ENCODE measurements around the gene PAK6. TPM values are rescaled to one million over a fixed set of nuclear protein-coding genes. Genes with fewer than 3 reads are reported as not detected.

PAK6 gene
- total RNA-seq, 4 donors from 2014 or later: 2.3 to 5.0 (median 3.3) TPM; not detected in 1

- no peak overlapping the region for H3K27ac ChIP-seq
- no peaks in the 10 kb centered on the region for H3K9me3 ChIP-seq
- DNase-seq: no peak
- H3K27me3 ChIP-seq: peaks cover 19 to 32% of the 10 kb centered on the region in 2 donors
- H3K4me1 ChIP-seq: peaks cover 0 to 21% of the 10 kb centered on the region in 2 donors
- H3K4me3 ChIP-seq: no peak overlapping the region
- intact Hi-C loops (cut with DNase I; ENCODE audit: low total_unique reads): loop anchor here (10.0 kb wide), 1 partner anchor 61 kb away; the partner anchor contains the start of gene CCDC9B
- no peaks in the 10 kb centered on the region for H3K36me3 ChIP-seq
- TF ChIP-seq, protein P1, sequence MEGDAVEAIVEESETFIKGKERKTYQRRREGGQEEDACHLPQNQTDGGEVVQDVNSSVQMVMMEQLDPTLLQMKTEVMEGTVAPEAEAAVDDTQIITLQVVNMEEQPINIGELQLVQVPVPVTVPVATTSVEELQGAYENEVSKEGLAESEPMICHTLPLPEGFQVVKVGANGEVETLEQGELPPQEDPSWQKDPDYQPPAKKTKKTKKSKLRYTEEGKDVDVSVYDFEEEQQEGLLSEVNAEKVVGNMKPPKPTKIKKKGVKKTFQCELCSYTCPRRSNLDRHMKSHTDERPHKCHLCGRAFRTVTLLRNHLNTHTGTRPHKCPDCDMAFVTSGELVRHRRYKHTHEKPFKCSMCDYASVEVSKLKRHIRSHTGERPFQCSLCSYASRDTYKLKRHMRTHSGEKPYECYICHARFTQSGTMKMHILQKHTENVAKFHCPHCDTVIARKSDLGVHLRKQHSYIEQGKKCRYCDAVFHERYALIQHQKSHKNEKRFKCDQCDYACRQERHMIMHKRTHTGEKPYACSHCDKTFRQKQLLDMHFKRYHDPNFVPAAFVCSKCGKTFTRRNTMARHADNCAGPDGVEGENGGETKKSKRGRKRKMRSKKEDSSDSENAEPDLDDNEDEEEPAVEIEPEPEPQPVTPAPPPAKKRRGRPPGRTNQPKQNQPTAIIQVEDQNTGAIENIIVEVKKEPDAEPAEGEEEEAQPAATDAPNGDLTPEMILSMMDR (IDR thresholded peaks at IDR 0.05): no peak
- TF ChIP-seq POLR2A (IDR thresholded peaks at IDR 0.05): no peak
Observed at GRCh38 chr15:40283615-40284300, 44.9 kb downstream of the PAK6 start.

DNA sequence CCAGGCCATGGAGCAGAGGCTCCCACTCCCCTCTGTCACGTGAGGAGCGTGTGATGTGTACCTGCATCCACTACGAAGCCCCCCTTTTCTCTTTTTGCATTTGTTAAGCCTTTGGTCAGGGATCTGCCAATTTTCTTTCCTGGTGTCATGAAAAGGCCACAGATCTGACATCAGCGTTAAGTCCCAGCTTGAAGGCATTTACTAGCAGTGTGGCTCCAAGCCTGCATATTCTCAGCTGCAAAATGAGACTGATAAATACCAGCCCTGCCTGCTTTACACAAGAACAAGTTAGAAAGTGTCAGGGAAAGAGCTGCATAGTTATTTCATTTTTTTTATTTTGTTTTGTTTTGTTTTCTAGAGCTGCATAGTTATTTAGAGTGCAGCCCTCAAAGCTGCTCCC lies 46.3 kb downstream of the PAK6 start:
- peaks cover 12 to 26% of the 10 kb centered on the region in 2 donors for H3K27me3 ChIP-seq
- no peak overlapping the region for H3K27ac ChIP-seq
- no peak overlapping the region for H3K4me3 ChIP-seq
- no peaks in the 10 kb centered on the region for H3K9me3 ChIP-seq
- H3K4me1 ChIP-seq: peaks cover 0 to 21% of the 10 kb centered on the region in 2 donors
- H3K36me3 ChIP-seq: no peaks in the 10 kb centered on the region
- intact Hi-C loops (cut with DNase I; ENCODE audit: low total_unique reads): loop anchor here (10.0 kb wide), 1 partner anchor 60 kb away; the partner anchor contains the start of gene CCDC9B
- DNase-seq: no peak
- TF ChIP-seq, protein P1 (IDR thresholded peaks at IDR 0.05): no peak
- no peak for TF ChIP-seq POLR2A (IDR thresholded peaks at IDR 0.05)

- DNase-seq: no peak
- intact Hi-C loops (cut with DNase I; ENCODE audit: low total_unique reads): loop anchor here (10.0 kb wide), 1 partner anchor 59 kb away; the partner anchor contains the start of gene CCDC9B
- peaks cover 12 to 23% of the 10 kb centered on the region in 2 donors for H3K27me3 ChIP-seq
Observed at GRCh38 chr15:40285554-40286011, 46.7 kb downstream of the PAK6 start.

DNA sequence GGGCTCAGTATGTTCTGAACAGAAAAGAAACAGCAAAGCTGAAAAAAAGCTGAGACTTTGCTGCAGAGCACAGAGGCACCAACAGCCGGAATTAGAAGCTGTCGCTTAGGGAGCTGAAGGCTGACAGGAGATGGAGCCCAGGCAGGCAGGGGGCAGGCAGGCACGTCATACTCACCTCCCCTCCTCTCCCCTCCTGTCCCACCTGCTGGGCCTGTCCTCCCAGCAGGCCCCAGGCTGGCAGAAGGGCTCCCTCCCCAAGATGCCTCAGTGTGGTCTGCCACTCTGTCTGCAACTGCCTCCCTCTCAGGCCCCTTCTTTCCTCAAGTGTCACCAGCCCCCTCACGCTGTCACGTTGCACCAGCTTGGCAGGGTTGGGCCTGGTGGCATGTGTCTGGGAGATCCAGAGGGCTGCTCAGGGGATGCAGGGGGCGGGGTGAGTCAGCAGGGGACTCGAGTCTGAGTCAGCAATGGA lies 47.2 kb downstream of the PAK6 start:
- Histone ChIP-seq H3K4me3 (no peak overlapping the region), H3K4me1 (peaks cover 0 to 21% of the 10 kb centered on the region in 2 donors), H3K36me3 (no peaks in the 10 kb centered on the region), H3K9me3 (no peaks in the 10 kb centered on the region), H3K27me3 (peaks cover 8 to 21% of the 10 kb centered on the region in 2 donors), H3K27ac (no peak overlapping the region)
- no peak for DNase-seq
- intact Hi-C loops (cut with DNase I; ENCODE audit: low total_unique reads): loop anchor here (10.0 kb wide), 1 partner anchor 59 kb away; the partner anchor contains the start of gene CCDC9B
- TF ChIP-seq, protein P1 (IDR thresholded peaks at IDR 0.05): no peak
- no peak for TF ChIP-seq POLR2A (IDR thresholded peaks at IDR 0.05)

More at GRCh38 chr15:40285554-40286011, 46.7 kb downstream of the PAK6 start:
- no peaks in the 10 kb centered on the region for H3K36me3 ChIP-seq
- no peak overlapping the region for H3K4me3 ChIP-seq
- no peak overlapping the region for H3K27ac ChIP-seq
- H3K4me1 ChIP-seq: peaks cover 0 to 21% of the 10 kb centered on the region in 2 donors
- no peaks in the 10 kb centered on the region for H3K9me3 ChIP-seq
- TF ChIP-seq, protein P1 (IDR thresholded peaks at IDR 0.05): no peak
- no peak for TF ChIP-seq POLR2A (IDR thresholded peaks at IDR 0.05)

DNA sequence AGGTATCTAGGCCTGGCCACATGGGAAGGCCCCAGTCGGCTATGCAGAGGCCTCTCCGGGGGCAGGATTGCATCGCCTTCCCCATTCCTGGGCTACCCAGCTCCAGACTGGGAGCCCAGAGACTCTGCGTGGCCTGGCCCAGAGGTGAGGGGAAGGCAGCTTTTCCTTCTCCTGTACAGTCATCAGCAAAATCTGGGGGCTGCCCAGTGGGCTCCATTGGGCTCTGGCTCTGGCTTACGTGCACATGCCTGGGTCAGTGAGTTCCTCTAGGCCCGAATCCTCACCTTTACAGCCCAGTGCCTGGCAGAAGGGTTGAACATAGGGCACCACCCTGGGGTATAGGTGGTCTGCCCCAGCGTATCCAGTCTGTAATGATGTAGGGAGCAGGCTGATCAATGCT lies 47.9 kb downstream of the PAK6 start:
- DNase-seq: no peak
- H3K4me3 ChIP-seq: no peak overlapping the region
- intact Hi-C loops (cut with DNase I; ENCODE audit: low total_unique reads): loop anchor here (10.0 kb wide), 1 partner anchor 58 kb away; the partner anchor contains the start of gene CCDC9B
- H3K27me3 ChIP-seq: peaks cover 5 to 15% of the 10 kb centered on the region in 2 donors
- H3K36me3 ChIP-seq: no peaks in the 10 kb centered on the region
- no peaks in the 10 kb centered on the region for H3K9me3 ChIP-seq
- H3K4me1 ChIP-seq: peaks cover 0 to 16% of the 10 kb centered on the region in 2 donors
- TF ChIP-seq, protein P1 (IDR thresholded peaks at IDR 0.05): no peak
- TF ChIP-seq POLR2A (IDR thresholded peaks at IDR 0.05): no peak
- H3K27ac ChIP-seq: no peak overlapping the region
